Mesendoderm (in vitro differentiated cells): ENCODE measurements around the gene NYAP2.

ENCODE experiments used
- DNase-seq: peaks from one replicate; pipeline ENCODE4 v3.0.0; 2013
- H2AK5ac ChIP-seq: 2 replicates; pipeline ENCODE4 v1.6.1; 2013; ENCODE audit warnings: low read length, inconsistent platforms
- H2BK120ac ChIP-seq: 2 replicates; pipeline ENCODE4 v1.6.1; 2013; ENCODE audit warnings: low read depth, mild to moderate bottlenecking, low read length, moderate library complexity, mixed read lengths
- H2BK15ac ChIP-seq: replicated peaks from 2 replicates; pipeline ENCODE4 v1.6.1; 2013; ENCODE audit warnings: low read depth, mild to moderate bottlenecking, moderate library complexity
- H2BK5ac ChIP-seq: 2 replicates; pipeline ENCODE4 v1.6.1; 2013; ENCODE audit warnings: low read length, inconsistent platforms
- H3K18ac ChIP-seq: 2 replicates; pipeline ENCODE4 v1.6.1; 2013; ENCODE audit warnings: mild to moderate bottlenecking, low read length, mixed read lengths
- H3K23ac ChIP-seq: one replicate; pipeline ENCODE4 v1.6.1; 2013; ENCODE audit warnings: low read length
- H3K27ac ChIP-seq: 2 replicates; pipeline ENCODE4 v1.5.1; 2013; ENCODE audit warnings: low read depth, mild to moderate bottlenecking, inconsistent platforms, low read length, moderate library complexity
- H3K27me3 ChIP-seq: 2 replicates; pipeline ENCODE4 v1.6.1; 2013; ENCODE audit warnings: low read length, control low read depth, mild to moderate bottlenecking, inconsistent platforms; ENCODE audit not compliant: insufficient read depth, poor library complexity
- H3K36me3 ChIP-seq: 2 replicates; pipeline ENCODE4 v1.6.1; 2013; ENCODE audit warnings: low read length, inconsistent platforms; ENCODE audit not compliant: control insufficient read depth, insufficient read depth
- H3K4ac ChIP-seq: one replicate; pipeline ENCODE4 v1.6.1; 2013; ENCODE audit warnings: low read depth, mild to moderate bottlenecking, low read length, moderate library complexity
- H3K4me1 ChIP-seq: 2 replicates; pipeline ENCODE4 v1.6.1; 2013; ENCODE audit warnings: low read depth, low read length, inconsistent platforms; ENCODE audit not compliant: control insufficient read depth
- H3K4me2 ChIP-seq: 2 replicates; pipeline ENCODE4 v1.6.1; 2013; ENCODE audit warnings: low read length
- H3K4me3 ChIP-seq: 2 replicates; pipeline ENCODE4 v1.5.1; 2013; ENCODE audit warnings: mild to moderate bottlenecking, low read length
- H3K56ac ChIP-seq: one replicate; pipeline ENCODE4 v1.6.1; 2013; ENCODE audit warnings: low read length
- H3K79me1 ChIP-seq: 2 replicates; pipeline ENCODE4 v1.6.1; 2013; ENCODE audit warnings: low read length, inconsistent platforms
- H3K79me2 ChIP-seq: 2 replicates; pipeline ENCODE4 v1.6.1; 2013; ENCODE audit warnings: mild to moderate bottlenecking, low read length; ENCODE audit not compliant: control insufficient read depth, insufficient read depth
- H3K9ac ChIP-seq: 2 replicates; pipeline ENCODE4 v1.6.1; 2013; ENCODE audit warnings: low read length, inconsistent platforms
- H4K5ac ChIP-seq: one replicate; pipeline ENCODE4 v1.6.1; 2013; ENCODE audit warnings: low read length
- H4K8ac ChIP-seq: one replicate; pipeline ENCODE4 v1.6.1; 2013; ENCODE audit warnings: low read depth, mild to moderate bottlenecking, control low read depth, low read length, moderate library complexity
- WGBS: extraction: QIAGEN DNeasy Blood & Tissue Kit; methylation state at CpG from one replicate; pipeline ENCODE4 v1.1.7; 2013; ENCODE audit warnings: low lambda C conversion rate, missing lambda C conversion rate; ENCODE audit not compliant: insufficient coverage; ENCODE audit errors: extremely low coverage; 5-methylcytosine and 5-hydroxymethylcytosine counted together

NYAP2 gene

GRCh38 chr2:225488743-225489142 is 89.2 kb downstream of the NYAP2 start:
- no peak overlapping the region for H3K4me3 ChIP-seq
- no peak overlapping the region for H3K9ac ChIP-seq
- no peak overlapping the region for H3K18ac ChIP-seq
- no peaks in the 10 kb centered on the region for H3K79me1 ChIP-seq
- no peak overlapping the region for H3K27ac ChIP-seq
- no peak overlapping the region for H2BK120ac ChIP-seq
- no peak overlapping the region for H2BK5ac ChIP-seq
- no peak overlapping the region for H3K23ac ChIP-seq
- H3K79me2 ChIP-seq, result no peaks in the 10 kb centered on the region
- H3K4me1 ChIP-seq, result no peaks in the 10 kb centered on the region
- no peak overlapping the region for H3K4ac ChIP-seq
- H2BK15ac ChIP-seq, result no peak overlapping the region
- WGBS, result no CpG with 5 or more reads among the region's 2 CpGs
- no peak for DNase-seq
- H3K36me3 ChIP-seq, result no peaks in the 10 kb centered on the region
- H4K8ac ChIP-seq, result no peak overlapping the region
- no peaks in the 10 kb centered on the region for H3K27me3 ChIP-seq
- H4K5ac ChIP-seq, result no peak overlapping the region
- H3K4me2 ChIP-seq, result no peak overlapping the region
- H3K56ac ChIP-seq, result no peak overlapping the region
- H2AK5ac ChIP-seq, result no peak overlapping the region

GRCh38 chr2:225493420-225494099 is 94.0 kb downstream of the NYAP2 start:
- Histone ChIP-seq H3K56ac (no peak overlapping the region), H3K18ac (no peak overlapping the region), H4K5ac (no peak overlapping the region), H3K79me2 (no peaks in the 10 kb centered on the region), H3K27ac (no peak overlapping the region), H3K27me3 (no peaks in the 10 kb centered on the region), H3K36me3 (no peaks in the 10 kb centered on the region), H3K4ac (no peak overlapping the region), H3K23ac (no peak overlapping the region), H3K4me1 (no peaks in the 10 kb centered on the region), H3K9ac (no peak overlapping the region), H3K79me1 (no peaks in the 10 kb centered on the region), H2BK15ac (no peak overlapping the region), H2BK5ac (no peak overlapping the region), H2BK120ac (no peak overlapping the region), H4K8ac (no peak overlapping the region), H2AK5ac (no peak overlapping the region), H3K4me2 (no peak overlapping the region), H3K4me3 (no peak overlapping the region)
- DNase-seq, result no peak
- WGBS, result no CpG with 5 or more reads among the region's 5 CpGs

GRCh38 chr2:225494100-225494459 is 94.6 kb downstream of the NYAP2 start:
- Histone ChIP-seq H3K27ac (no peak overlapping the region), H4K8ac (no peak overlapping the region), H3K27me3 (no peaks in the 10 kb centered on the region), H2BK5ac (no peak overlapping the region), H3K79me2 (no peaks in the 10 kb centered on the region), H3K56ac (no peak overlapping the region), H3K4ac (no peak overlapping the region), H2BK15ac (no peak overlapping the region), H3K4me2 (no peak overlapping the region), H3K4me3 (no peak overlapping the region), H3K23ac (no peak overlapping the region), H3K36me3 (no peaks in the 10 kb centered on the region), H2AK5ac (no peak overlapping the region), H3K79me1 (no peaks in the 10 kb centered on the region), H3K9ac (no peak overlapping the region), H4K5ac (no peak overlapping the region), H2BK120ac (no peak overlapping the region), H3K4me1 (no peaks in the 10 kb centered on the region), H3K18ac (no peak overlapping the region)
- DNase-seq, result no peak

GRCh38 chr2:225495706-225496105 is 96.2 kb downstream of the NYAP2 start:
- Histone ChIP-seq H2BK15ac (no peak overlapping the region), H3K23ac (no peak overlapping the region), H3K18ac (no peak overlapping the region), H3K79me1 (no peaks in the 10 kb centered on the region), H4K8ac (no peak overlapping the region), H3K4me1 (no peaks in the 10 kb centered on the region), H3K4ac (no peak overlapping the region), H3K36me3 (no peaks in the 10 kb centered on the region), H3K56ac (no peak overlapping the region), H3K27me3 (no peaks in the 10 kb centered on the region), H2AK5ac (no peak overlapping the region), H3K27ac (no peak overlapping the region), H3K9ac (no peak overlapping the region), H2BK120ac (no peak overlapping the region), H2BK5ac (no peak overlapping the region), H4K5ac (no peak overlapping the region), H3K4me2 (no peak overlapping the region), H3K4me3 (no peak overlapping the region), H3K79me2 (no peaks in the 10 kb centered on the region)
- no CpG with 5 or more reads among the region's 4 CpGs for WGBS
- DNase-seq, result peak; percentile 20

- Histone ChIP-seq H4K5ac (no peak overlapping the region), H3K56ac (no peak overlapping the region), H3K79me2 (no peaks in the 10 kb centered on the region), H3K4me1 (no peaks in the 10 kb centered on the region), H3K36me3 (no peaks in the 10 kb centered on the region), H3K27ac (no peak overlapping the region), H2AK5ac (no peak overlapping the region), H4K8ac (no peak overlapping the region), H3K4ac (no peak overlapping the region), H3K4me2 (no peak overlapping the region), H3K79me1 (no peaks in the 10 kb centered on the region), H2BK5ac (no peak overlapping the region), H3K18ac (no peak overlapping the region), H3K9ac (no peak overlapping the region), H3K4me3 (no peak overlapping the region), H3K27me3 (no peaks in the 10 kb centered on the region), H2BK15ac (no peak overlapping the region), H3K23ac (no peak overlapping the region), H2BK120ac (no peak overlapping the region)
- WGBS, result 100% methylated on average over 1 of the region's 1 CpG
- DNase-seq, result no peak
These were observed 97.1 kb downstream of the NYAP2 start for GRCh38 chr2:225496568-225496967.

GRCh38 chr2:225497166-225497565 is 97.7 kb downstream of the NYAP2 start:
- H3K36me3 ChIP-seq, result no peaks in the 10 kb centered on the region
- H2BK120ac ChIP-seq, result no peak overlapping the region
- H3K79me1 ChIP-seq, result no peaks in the 10 kb centered on the region
- no peaks in the 10 kb centered on the region for H3K4me1 ChIP-seq
- no peak overlapping the region for H2BK15ac ChIP-seq
- no CpG with 5 or more reads among the region's 3 CpGs for WGBS
- no peak for DNase-seq
- H4K5ac ChIP-seq, result no peak overlapping the region
- no peak overlapping the region for H4K8ac ChIP-seq
- H3K56ac ChIP-seq, result no peak overlapping the region
- no peak overlapping the region for H3K4me3 ChIP-seq
- H2BK5ac ChIP-seq, result no peak overlapping the region
- H3K27me3 ChIP-seq, result no peaks in the 10 kb centered on the region
- H3K4me2 ChIP-seq, result no peak overlapping the region
- no peak overlapping the region for H3K23ac ChIP-seq
- H3K4ac ChIP-seq, result no peak overlapping the region
- no peak overlapping the region for H3K27ac ChIP-seq
- H3K9ac ChIP-seq, result no peak overlapping the region
- no peak overlapping the region for H3K18ac ChIP-seq
- H2AK5ac ChIP-seq, result no peak overlapping the region
- H3K79me2 ChIP-seq, result no peaks in the 10 kb centered on the region
